Measurements from ENCODE around the gene SNAP25.

SNAP25 gene

GRCh38 chr20:10177326-10177725 lies 41.3 kb upstream of the SNAP25 start:
- Histone ChIP-seq H3K27me3 (ENCODE audit: insufficient read depth, insufficient read length) (peaks cover 6% of the 10 kb centered on the region), H3K4me3 (ENCODE audit: insufficient read length, low read depth) (no peak overlapping the region), H3K4me1 (ENCODE audit: insufficient read depth, insufficient read length) (no peaks in the 10 kb centered on the region), H3K36me3 (ENCODE audit: insufficient read depth, insufficient read length, low read length) (no peaks in the 10 kb centered on the region), H3K9me3 (ENCODE audit: insufficient read depth, low read length) (no peaks in the 10 kb centered on the region), H3K9ac (ENCODE audit: insufficient read length, low read depth) (no peak overlapping the region)
- DNase-seq (ENCODE audit: low read depth, low spot score), result no peak
- no peak for TF ChIP-seq ZNF274 (IDR thresholded peaks at IDR 0.05; ENCODE audit: low read depth, low read length)
- no peak for TF ChIP-seq SUZ12 (IDR thresholded peaks at IDR 0.05; ENCODE audit: extremely low read depth, insufficient read depth, insufficient read length)
- no peak for TF ChIP-seq YY1 (IDR thresholded peaks at IDR 0.05; ENCODE audit: insufficient read depth, insufficient read length)

GRCh38 chr20:10178091-10178490 lies 40.5 kb upstream of the SNAP25 start:
- H3K9ac ChIP-seq (ENCODE audit: insufficient read length, low read depth), result no peak overlapping the region
- TF ChIP-seq SUZ12 (IDR thresholded peaks at IDR 0.05; ENCODE audit: extremely low read depth, insufficient read depth, insufficient read length), result no peak
- no peak for TF ChIP-seq YY1 (IDR thresholded peaks at IDR 0.05; ENCODE audit: insufficient read depth, insufficient read length)
- TF ChIP-seq ZNF274 (IDR thresholded peaks at IDR 0.05; ENCODE audit: low read depth, low read length), result no peak
- H3K9me3 ChIP-seq (ENCODE audit: insufficient read depth, low read length), result no peaks in the 10 kb centered on the region
- no peaks in the 10 kb centered on the region for H3K4me1 ChIP-seq (ENCODE audit: insufficient read depth, insufficient read length)
- peaks cover 2% of the 10 kb centered on the region for H3K27me3 ChIP-seq (ENCODE audit: insufficient read depth, insufficient read length)
- DNase-seq (ENCODE audit: low read depth, low spot score), result no peak
- no peak overlapping the region for H3K4me3 ChIP-seq (ENCODE audit: insufficient read length, low read depth)
- H3K36me3 ChIP-seq (ENCODE audit: insufficient read depth, insufficient read length, low read length), result no peaks in the 10 kb centered on the region

- H3K9me3 ChIP-seq (ENCODE audit: insufficient read depth, low read length), result no peaks in the 10 kb centered on the region
- H3K9ac ChIP-seq (ENCODE audit: insufficient read length, low read depth), result no peak overlapping the region
- H3K4me3 ChIP-seq (ENCODE audit: insufficient read length, low read depth), result no peak overlapping the region
- H3K4me1 ChIP-seq (ENCODE audit: insufficient read depth, insufficient read length), result no peaks in the 10 kb centered on the region
- DNase-seq (ENCODE audit: low read depth, low spot score), result no peak
- no peaks in the 10 kb centered on the region for H3K36me3 ChIP-seq (ENCODE audit: insufficient read depth, insufficient read length, low read length)
- TF ChIP-seq ZNF274 (IDR thresholded peaks at IDR 0.05; ENCODE audit: low read depth, low read length), result no peak
- no peak for TF ChIP-seq YY1 (IDR thresholded peaks at IDR 0.05; ENCODE audit: insufficient read depth, insufficient read length)
- no peak for TF ChIP-seq SUZ12 (IDR thresholded peaks at IDR 0.05; ENCODE audit: extremely low read depth, insufficient read depth, insufficient read length)
- H3K27me3 ChIP-seq (ENCODE audit: insufficient read depth, insufficient read length), result no peaks in the 10 kb centered on the region
Measured at GRCh38 chr20:10178727-10179313, 39.8 kb upstream of the SNAP25 start.

- Histone ChIP-seq H3K9me3 (ENCODE audit: insufficient read depth, low read length) (no peaks in the 10 kb centered on the region), H3K9ac (ENCODE audit: insufficient read length, low read depth) (no peak overlapping the region), H3K4me1 (ENCODE audit: insufficient read depth, insufficient read length) (no peaks in the 10 kb centered on the region), H3K27me3 (ENCODE audit: insufficient read depth, insufficient read length) (no peaks in the 10 kb centered on the region), H3K4me3 (ENCODE audit: insufficient read length, low read depth) (no peak overlapping the region), H3K36me3 (ENCODE audit: insufficient read depth, insufficient read length, low read length) (no peaks in the 10 kb centered on the region)
- DNase-seq (ENCODE audit: low read depth, low spot score), result no peak
- TF ChIP-seq YY1 (IDR thresholded peaks at IDR 0.05; ENCODE audit: insufficient read depth, insufficient read length) (no peak), SUZ12 (IDR thresholded peaks at IDR 0.05; ENCODE audit: extremely low read depth, insufficient read depth, insufficient read length) (no peak), ZNF274 (IDR thresholded peaks at IDR 0.05; ENCODE audit: low read depth, low read length) (no peak)
Measured at GRCh38 chr20:10179574-10180298, 38.9 kb upstream of the SNAP25 start.

GRCh38 chr20:10180651-10181235 lies 37.9 kb upstream of the SNAP25 start:
- DNase-seq (ENCODE audit: low read depth, low spot score), result no peak
- TF ChIP-seq ZNF274 (IDR thresholded peaks at IDR 0.05; ENCODE audit: low read depth, low read length) (no peak), SUZ12 (IDR thresholded peaks at IDR 0.05; ENCODE audit: extremely low read depth, insufficient read depth, insufficient read length) (no peak), YY1 (IDR thresholded peaks at IDR 0.05; ENCODE audit: insufficient read depth, insufficient read length) (no peak)
- no peaks in the 10 kb centered on the region for H3K4me1 ChIP-seq (ENCODE audit: insufficient read depth, insufficient read length)

GRCh38 chr20:10185741-10186558 lies 32.7 kb upstream of the SNAP25 start:
- Histone ChIP-seq H3K9ac (ENCODE audit: insufficient read length, low read depth) (no peak overlapping the region), H3K36me3 (ENCODE audit: insufficient read depth, insufficient read length, low read length) (no peaks in the 10 kb centered on the region), H3K4me3 (ENCODE audit: insufficient read length, low read depth) (no peak overlapping the region), H3K9me3 (ENCODE audit: insufficient read depth, low read length) (no peaks in the 10 kb centered on the region), H3K27me3 (ENCODE audit: insufficient read depth, insufficient read length) (no peaks in the 10 kb centered on the region), H3K4me1 (ENCODE audit: insufficient read depth, insufficient read length) (no peaks in the 10 kb centered on the region)
- DNase-seq (ENCODE audit: low read depth, low spot score), result no peak
- no peak for TF ChIP-seq ZNF274 (IDR thresholded peaks at IDR 0.05; ENCODE audit: low read depth, low read length)
- no peak for TF ChIP-seq YY1 (IDR thresholded peaks at IDR 0.05; ENCODE audit: insufficient read depth, insufficient read length)
- no peak for TF ChIP-seq SUZ12 (IDR thresholded peaks at IDR 0.05; ENCODE audit: extremely low read depth, insufficient read depth, insufficient read length)

More at GRCh38 chr20:10180651-10181235, 37.9 kb upstream of the SNAP25 start:
- Histone ChIP-seq H3K9me3 (ENCODE audit: insufficient read depth, low read length) (no peaks in the 10 kb centered on the region), H3K4me3 (ENCODE audit: insufficient read length, low read depth) (no peak overlapping the region), H3K36me3 (ENCODE audit: insufficient read depth, insufficient read length, low read length) (no peaks in the 10 kb centered on the region), H3K27me3 (ENCODE audit: insufficient read depth, insufficient read length) (no peaks in the 10 kb centered on the region), H3K9ac (ENCODE audit: insufficient read length, low read depth) (no peak overlapping the region)
